TTC549 (cell line): ENCODE data around the gene TP53RK.
"Not testable (repeated sequence)": the region's sequence is repeated elsewhere in the genome, so short reads cannot be mapped to it uniquely, and the experiment has no call there.

ENCODE experiments used
- FAIRE-seq: peaks from 2 replicates; lab custom pipeline; 2012; peaks lifted over from hg19 to GRCh38; lab: Jason Lieb, UNC

TP53RK gene

DNA sequence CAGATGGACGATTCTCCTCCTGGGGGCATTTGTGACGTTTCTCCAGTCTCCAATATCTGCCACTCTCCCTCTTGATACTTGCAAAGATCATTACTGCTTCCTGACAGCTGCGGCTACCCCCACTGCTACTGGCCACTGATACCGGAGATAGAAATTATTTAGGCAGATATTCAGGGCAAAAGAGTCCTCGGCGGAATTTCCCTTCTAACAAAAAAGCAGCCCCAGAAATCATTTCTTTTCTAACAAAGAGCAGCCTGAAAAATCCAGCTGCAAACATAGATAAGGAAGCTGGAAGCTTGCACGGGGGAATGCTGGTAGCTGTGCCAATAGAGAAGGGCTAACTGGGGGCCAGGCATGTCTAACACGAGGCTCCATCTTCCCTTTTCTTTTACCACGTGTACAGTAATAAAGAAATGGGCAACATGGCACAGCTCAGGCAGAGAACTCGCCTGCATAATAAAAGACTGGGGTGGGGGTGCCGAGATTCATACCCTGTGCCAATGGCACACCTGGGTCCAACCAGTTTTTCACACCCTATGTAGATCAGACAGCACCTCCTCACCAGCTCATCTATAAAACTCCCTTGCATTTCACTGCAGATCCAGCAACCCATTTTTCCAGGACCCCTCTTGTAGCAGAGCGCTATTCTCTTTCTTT is 6.1 kb downstream of the TP53RK start:
- FAIRE-seq: no peak

DNA sequence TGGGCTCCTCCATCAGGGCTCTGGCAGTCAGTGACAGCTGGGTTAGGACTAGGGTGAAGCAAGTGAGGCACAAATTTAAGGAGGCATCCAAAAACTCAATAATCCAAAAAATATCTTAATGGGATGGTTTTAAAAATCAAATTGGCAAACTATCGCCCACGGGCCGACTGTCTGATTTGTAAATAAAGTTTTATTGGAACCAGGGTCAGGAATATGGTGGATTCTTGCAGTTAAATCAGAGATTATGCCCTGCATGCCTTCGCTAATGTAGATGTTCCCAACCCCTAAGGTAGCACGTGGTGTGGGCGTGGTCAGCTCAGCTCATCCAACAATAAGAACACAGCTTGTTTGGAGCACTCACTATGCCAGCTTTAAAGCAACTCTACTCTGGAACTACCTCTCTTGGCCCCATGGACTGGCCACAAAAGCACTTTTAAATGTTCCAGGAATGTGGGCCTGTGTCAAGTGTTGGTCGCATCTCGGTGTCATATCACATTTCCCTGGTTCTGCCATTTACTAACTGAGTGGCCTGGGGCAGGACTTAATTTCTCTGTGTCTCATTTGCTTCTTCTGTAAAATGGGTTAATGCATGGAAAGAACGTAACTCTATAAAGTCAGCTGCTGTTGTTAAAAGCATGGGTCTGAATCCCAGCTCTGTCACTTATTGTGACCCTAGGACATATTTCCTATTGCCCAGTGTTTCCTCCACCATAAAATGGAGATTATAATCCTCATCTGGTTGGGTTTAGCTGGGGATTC is 7.0 kb downstream of the TP53RK start:
- no peak for FAIRE-seq

DNA sequence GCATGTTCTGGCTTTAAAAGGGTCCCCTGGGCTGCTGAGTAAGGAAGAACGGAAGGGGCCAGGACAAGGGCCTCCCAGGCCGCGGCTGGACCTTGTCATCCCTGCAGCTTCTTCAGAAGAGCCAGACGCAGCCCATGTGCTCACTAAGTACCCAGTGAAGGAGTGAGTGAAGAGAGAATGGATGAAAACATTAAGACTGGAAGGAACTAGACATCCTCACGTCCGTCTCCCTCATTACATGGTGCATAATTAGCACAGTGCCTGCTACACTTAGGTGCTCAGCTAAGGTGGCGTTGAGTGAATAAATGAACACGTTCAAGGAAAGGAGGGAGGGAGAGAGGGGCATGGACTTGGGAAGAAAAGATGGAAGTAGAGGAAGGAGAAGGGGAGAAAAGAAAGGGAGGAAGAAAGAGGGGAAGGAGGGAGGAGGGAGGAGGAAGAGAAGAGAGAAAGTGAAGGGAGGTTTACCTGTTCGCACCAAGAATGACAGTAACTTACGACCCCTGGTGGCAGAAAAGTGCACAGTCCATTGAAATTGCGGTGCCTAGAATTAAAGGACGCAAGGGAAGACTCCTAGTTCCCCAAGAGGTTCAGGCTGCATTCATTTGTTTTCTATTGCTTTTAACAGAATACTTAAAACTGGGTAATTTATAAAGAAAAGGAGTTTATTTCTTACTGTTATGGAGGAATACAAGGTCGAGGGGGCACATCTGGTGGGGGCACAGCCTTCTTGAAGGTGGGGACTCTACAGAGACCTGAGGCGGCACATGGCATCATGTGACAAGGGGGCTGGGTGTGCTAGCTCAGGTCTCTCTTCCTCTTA is 8.0 kb downstream of the TP53RK start:
- FAIRE-seq: no peak

DNA sequence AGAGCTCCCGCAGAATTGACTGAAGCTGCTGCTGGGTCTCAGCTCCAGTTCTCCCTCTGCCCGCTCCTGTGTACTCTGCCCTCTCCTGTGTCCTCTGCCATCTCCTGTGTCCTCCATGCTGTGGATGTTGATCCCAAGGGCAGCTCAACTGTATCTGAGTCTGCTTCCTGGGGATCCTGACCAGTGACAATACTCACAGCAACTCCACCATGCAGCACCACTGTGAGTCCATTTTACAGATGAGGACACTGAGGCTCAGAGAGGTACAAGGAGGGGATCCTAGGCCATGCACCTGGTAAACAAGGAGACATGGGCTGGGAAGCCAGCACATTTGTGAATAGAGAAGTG is 8.6 kb downstream of the TP53RK start:
- no peak for FAIRE-seq

DNA sequence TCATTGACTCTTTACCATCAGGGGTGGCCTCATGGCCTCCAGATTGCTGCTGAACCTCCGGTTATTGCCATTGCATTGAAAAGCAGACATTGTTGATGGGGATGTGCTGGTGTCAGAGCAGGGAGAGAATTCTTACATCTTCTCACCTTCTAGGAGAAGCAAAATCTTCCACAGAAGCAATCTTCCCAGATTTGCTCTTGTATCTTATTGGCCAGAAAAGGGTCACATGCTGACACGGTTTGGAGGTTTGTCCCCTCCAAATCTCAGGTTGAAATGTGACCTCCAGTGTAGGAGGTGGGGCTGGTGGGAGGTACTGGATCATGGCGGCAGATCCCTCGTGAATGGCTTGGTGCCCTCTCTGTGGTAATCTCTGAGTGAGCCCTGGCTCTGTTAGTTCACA is 10.7 kb downstream of the TP53RK start:
- no peak for FAIRE-seq

DNA sequence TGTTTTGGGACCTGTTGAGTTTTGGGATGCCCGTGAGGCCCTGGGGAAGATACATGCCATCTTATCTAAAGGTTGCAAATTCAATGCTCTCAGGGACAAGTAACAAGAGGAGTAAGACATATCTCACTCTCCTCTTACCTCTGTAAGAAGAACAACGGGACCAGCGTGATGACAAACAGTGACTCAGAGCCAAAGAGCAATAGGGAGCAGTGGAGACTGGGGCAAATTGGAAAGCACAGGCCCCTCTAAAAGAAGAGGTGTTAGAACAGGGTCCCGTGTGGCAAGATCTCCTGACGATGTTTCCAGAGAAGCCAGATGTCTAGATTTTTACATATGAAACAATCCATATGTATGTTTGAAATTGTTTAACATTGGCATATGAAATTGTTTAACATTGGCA is 11.6 kb downstream of the TP53RK start:
- no peak for FAIRE-seq

DNA sequence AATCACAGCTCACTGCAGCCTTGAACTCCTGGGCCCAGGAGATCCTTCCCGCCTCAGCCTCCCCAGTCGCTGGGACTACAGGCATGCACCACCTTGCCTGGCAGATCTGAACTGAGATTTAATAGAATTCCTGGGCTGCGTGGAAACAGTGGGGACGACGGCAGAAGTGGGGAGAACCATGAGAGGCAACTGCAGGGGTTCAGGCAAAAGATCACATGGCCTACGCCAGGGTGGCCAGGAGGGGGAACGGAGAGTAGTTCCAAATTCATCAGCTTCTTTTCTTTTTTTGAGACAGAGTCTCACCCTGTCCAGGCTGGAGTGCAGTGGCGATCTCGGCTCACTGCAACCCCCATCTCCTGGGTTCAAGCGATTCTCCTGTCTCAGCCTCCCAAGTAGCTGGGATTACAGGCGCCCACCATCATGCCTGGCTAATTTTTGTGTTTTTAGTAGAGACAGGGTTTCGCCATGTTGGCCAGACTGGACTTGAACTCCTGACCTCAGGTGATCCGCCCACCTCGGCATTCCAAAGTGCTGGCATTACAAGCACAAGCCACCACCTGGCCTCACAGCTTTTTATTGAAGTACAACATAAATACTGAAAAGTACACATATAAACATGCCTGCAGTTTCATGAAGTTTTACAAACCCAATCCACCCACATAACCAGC is 12.5 kb downstream of the TP53RK start:
- not testable (repeated sequence) for FAIRE-seq

DNA sequence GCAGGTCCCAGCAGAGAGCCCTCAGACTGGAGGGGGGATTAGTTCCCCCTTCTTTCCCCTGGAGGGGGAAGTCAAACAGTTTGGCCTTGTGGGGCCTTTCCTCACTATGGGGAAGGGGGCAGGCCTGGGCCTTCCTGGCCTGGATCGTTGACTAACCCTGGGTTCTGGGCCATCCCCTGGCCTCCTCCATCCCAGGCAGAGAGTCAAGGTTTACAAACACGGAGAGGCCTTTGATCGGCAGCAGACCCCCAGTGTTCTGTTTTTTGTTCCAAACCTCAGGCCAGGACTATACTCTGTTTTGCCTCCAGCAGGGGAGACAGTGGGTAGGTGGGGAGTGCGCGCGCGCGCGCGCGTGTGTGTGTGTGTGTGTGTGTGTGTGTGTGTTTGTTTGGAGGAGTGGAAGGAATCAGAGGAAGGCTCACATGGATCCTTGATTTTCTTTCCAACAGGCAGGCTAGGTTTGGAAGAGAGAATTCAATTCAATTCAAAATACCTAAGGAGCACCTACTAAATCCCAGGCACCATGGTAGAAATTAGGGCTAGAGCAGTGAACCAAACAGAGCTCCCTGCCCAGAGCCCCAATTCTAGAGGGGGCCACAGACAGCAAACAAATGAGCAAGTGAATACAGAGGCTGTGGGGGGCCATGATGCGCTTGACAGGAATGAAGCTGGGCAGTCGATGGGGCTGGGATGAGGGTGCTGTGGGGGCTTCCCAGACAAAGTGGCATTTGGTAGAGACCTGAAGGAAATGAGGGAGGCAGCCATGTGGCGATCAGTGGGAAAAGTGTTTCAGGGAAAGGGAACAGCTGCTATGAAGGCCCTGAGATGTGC is 14.8 kb downstream of the TP53RK start:
- no peak for FAIRE-seq

DNA sequence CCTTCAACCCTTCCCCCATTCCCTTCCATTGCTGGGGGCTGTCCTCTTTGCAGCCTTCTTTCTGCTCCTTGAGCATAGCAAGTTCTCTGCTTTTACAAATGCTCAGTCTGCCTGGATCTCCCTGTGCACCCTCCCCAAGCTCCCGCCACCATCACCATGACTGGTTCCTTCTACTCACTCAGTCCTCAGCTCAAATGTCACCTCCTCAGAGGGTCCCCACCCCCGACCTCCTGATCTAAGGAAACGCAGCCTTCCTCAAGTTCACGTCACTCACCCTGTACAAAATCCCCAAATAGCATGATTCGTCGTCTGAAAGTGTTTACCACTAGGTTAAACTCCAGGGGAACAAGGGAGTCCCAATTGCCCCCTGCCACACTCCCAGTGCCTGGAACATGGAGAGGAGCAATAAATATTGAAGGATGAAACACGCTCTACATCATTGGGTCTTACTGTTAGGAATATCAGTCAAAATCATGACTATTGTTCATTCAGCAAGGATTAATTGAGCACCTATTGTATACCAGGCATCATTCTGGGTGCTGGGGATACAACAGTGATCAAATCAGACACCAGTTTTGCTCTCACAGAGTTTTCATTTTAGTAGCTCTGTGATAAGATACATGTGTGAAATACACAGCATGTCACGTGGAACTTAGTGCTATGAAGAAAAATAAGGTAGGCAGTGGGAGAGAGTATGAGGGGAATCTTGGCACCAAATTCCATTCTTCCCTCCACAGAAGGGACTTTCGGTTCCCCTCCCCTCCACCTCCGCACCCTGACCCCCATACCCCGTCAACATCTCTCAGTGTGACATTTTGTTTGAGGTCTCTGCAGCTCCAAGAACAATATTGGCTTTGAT is 15.6 kb downstream of the TP53RK start:
- no peak for FAIRE-seq

DNA sequence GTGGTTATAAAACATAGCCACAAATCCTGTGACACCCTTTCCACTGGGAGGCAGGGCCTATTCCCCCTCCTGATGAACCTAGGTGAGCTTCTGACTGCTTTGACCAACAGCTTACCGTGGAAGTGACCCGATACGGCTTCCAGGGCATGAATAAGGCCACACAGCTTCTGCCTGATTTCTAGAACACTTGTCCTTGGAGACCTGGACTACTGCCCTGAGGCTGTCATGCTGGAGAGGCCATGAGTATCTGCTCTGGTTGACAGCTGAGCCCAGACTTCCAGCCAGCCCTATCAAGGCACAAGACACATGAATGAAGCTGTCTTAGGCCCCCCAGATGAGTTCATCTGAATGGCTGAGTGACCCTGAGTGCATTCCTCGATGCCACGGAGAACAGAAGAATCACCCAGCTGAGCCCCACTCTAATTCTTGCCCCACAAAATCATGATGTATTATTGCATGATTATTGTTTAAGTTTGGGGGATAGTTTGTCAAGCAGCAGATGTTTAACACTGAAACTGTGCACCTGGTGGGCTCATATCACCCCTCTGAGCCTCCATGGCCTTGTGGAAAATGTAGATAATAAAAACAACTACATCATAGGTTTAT is 16.6 kb downstream of the TP53RK start:
- no peak for FAIRE-seq

DNA sequence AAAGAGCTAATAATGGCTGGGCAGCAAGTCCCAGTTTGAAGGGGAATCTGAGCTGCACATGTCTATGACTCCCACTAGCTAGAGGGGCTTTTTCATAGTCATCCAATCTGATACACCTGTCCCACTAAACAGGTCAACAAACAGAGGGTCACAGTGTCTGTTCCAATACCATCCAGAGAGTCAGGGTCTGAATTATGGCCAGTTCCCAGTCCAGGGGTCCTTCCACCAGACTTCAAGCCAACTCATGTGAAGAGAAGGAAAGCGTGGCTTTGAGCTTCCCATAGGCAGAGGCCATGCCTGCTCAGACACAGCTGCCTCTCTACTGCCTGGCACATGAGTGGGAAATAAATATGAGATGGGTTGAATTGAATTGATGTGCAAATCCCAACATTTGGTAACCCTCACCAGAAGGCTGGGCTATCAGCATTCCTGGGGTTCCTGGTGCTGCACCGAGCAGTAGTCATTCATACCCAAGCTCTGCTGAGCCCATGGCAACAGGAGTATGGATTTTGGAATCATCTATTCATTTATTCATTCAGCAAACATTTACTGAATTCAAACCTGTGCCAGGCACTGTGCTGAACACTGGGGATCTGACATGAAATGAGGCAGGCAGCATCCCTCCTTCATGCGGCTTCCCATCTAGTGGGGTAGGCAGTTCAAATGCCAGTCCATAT is 17.2 kb downstream of the TP53RK start:
- FAIRE-seq: no peak

DNA sequence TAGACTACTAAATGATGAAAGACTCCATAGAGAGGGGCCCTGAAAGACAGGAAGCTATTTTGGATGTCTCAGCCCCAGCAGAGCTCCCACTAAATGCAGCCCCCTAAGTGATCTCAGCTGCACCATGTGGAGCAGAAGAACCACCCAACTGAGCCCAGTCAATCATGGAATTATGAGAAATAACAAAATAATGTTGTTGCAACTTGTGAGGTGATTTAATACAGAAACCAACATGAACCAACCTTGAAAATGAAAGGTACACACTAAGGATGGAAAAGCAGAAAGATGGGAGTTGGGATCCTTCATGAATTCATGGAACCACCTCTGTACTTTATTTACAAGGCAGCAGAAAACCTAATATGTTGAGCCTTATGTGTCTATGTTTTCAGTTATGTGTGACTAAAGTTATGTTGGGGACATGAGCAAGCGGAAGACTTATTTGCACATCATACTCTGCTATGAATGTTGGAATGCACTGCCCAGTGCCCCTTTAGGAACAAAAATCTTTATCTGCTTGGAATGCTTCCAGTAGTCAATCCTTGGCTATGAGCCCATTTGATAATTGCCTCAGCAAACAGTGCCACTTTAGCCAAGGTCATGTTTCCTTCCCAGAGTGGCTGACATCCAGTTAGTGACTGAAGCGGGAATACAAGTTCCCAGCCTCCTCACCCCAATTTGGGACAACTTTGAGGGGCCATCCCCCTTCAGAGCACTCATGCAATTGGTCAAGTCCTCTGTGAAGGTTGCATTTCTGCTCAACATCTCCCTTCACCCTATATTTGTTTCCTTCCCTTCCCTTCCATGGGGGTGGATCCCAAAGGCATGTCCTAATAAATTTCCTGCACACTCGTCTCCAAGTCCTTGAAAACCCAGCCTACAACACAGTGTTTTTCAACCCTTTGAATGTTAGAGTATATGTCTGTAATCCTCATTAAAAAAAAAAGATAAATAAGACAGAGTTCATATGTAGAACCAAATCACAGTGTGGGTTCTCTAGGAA is 18.4 kb downstream of the TP53RK start:
- FAIRE-seq: no peak

DNA sequence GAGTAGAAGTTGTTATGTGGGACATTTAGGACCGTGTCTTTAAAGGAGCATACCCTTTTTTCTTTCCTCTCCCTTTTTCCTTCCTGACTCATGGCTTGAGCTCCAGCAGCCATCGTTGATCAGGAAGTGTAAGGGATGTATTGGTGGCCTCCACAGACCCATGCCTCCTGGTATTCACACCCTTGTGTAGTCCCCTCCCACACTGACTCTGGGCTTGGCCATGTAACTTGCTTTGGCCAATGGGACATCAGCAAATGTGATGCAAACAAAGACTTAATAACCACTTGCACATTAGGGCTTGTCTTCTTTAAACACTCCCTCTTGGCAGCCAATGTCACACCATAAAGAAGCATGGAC is 19.0 kb downstream of the TP53RK start:
- FAIRE-seq: no peak

DNA sequence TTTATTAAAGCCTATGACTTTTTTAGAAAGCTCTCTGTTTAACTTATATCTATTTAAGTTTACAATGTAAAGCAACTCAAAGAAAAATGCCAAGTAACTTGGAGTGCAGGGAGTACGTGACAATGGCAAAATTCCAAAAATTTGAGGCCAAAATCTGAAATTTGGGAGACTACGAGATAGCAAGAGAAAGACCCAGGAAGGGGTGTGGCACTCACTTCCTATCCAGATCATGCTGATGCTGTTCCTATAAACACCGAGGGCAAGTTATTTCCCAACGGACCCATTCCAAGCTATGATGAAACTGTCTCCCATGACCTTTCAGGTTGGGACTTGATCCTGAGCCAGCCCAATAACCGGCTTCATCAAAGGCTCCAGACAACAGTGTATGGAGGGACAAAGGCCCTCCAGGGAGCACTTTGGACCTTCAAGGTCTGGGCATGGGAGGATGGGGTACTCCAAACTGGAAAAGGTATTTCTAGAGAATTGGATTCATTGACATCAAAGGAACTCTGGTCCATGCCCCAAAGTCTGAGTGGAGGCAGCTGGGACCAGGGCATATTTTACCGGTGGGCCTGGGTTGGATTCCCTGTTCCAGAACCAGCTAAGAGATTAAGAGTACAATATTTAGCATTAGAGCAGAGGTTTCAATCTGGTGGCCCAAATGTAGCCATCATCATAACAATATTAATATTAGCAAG is 22.3 kb downstream of the TP53RK start:
- FAIRE-seq: no peak

DNA sequence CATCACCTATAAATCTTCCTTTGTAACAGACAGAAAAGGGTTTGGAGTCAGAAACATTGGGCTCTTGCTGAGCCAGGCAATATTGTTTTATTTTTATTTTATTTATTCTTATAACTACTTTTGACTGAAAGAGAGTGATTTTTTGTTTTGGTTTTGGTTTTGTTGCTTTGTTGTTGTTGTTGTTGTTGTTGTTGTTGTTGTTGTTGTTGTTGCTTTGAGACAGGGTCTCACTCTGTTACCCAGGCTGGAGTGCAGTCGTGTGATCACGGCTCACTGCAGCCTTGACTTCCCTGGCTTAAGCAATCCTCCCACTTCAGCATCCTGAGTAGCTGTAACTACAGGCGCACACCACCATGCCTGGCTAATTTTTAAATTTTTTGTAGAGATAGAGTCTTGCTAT is 22.9 kb downstream of the TP53RK start:
- FAIRE-seq: no peak

DNA sequence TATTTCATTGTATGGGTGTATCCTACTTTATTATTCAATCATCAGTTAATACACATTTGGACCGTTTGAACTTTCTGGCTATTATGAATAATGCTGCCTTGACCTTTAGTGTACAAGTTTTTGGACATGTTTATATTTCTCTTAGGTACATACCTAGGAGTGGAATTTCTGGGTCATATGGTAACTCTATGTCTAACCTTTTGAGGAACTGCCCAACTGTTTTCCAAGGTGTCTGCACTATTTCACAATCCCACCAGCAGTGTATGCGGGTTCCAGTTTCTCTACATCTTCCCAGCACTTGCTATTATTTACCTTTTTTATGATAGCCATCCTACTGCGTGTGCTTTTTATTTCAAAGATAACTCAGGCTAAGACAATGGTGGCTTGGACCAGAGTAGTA is 23.6 kb downstream of the TP53RK start:
- FAIRE-seq: no peak

DNA sequence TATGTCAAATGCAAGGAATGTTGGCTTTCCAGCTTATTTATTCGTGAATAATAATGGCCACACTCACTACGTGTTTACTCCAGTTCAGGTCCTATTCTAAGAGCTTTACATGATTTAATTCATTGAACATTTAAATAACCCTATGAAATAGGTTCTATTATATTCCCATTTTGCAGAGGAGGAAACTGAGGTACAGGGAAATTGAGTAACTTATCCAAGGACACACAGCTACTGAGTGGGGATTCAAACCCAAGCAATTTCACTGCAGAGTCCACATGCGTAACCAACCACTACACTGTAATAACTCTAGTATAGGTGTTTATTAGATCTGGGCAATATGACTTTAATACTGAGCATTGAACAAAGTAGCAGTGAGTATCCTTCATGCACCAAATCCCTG is 25.7 kb downstream of the TP53RK start:
- no peak for FAIRE-seq

DNA sequence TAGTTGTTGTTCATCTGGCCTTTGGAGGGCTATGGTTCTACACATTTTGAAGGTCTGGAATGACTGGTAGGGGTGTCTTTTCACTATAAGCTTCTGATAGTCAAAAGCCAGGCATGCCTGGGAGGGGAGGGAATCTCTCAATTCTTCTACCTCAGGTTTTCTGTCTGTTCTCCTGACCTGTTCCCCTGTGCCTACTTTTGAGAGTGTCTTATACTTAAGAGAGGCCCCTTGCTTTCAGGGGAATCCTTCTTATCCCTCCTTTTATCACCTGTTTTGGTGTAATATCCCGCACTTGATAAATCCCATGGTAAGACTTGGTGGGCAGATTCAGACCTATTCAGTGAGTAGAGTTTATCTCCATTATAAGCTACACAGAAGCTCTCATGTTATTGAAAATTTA is 27.6 kb downstream of the TP53RK start:
- FAIRE-seq: no peak
